ENCODE data around the gene FAM222A.

Gene FAM222A

GRCh38 chr12:109763201-109763841 is 49.7 kb downstream of the FAM222A start:
- DNase-seq (ENCODE audit: low read depth): no peak
- TF ChIP-seq, protein P1, sequence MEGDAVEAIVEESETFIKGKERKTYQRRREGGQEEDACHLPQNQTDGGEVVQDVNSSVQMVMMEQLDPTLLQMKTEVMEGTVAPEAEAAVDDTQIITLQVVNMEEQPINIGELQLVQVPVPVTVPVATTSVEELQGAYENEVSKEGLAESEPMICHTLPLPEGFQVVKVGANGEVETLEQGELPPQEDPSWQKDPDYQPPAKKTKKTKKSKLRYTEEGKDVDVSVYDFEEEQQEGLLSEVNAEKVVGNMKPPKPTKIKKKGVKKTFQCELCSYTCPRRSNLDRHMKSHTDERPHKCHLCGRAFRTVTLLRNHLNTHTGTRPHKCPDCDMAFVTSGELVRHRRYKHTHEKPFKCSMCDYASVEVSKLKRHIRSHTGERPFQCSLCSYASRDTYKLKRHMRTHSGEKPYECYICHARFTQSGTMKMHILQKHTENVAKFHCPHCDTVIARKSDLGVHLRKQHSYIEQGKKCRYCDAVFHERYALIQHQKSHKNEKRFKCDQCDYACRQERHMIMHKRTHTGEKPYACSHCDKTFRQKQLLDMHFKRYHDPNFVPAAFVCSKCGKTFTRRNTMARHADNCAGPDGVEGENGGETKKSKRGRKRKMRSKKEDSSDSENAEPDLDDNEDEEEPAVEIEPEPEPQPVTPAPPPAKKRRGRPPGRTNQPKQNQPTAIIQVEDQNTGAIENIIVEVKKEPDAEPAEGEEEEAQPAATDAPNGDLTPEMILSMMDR (IDR thresholded peaks at IDR 0.05; ENCODE audit: control insufficient read depth, insufficient read depth, low read depth, low read length, missing control alignments): no peak
- no peak overlapping the region for H3K4me3 ChIP-seq (ENCODE audit: control insufficient read depth, low read depth, low read length)

GRCh38 chr12:109764123-109764522 is 50.5 kb downstream of the FAM222A start:
- no peak for DNase-seq (ENCODE audit: low read depth)
- TF ChIP-seq, protein P1 (IDR thresholded peaks at IDR 0.05; ENCODE audit: control insufficient read depth, insufficient read depth, low read depth, low read length, missing control alignments): no peak

GRCh38 chr12:109764776-109765445 is 51.3 kb downstream of the FAM222A start:
- TF ChIP-seq, protein P1 (IDR thresholded peaks at IDR 0.05; ENCODE audit: control insufficient read depth, insufficient read depth, low read depth, low read length, missing control alignments): no peak
- H3K4me3 ChIP-seq (ENCODE audit: control insufficient read depth, low read depth, low read length): no peak overlapping the region
- DNase-seq (ENCODE audit: low read depth): no peak

More at GRCh38 chr12:109764123-109764522, 50.5 kb downstream of the FAM222A start:
- no peak overlapping the region for H3K4me3 ChIP-seq (ENCODE audit: control insufficient read depth, low read depth, low read length)

GRCh38 chr12:109765446-109765810 is 51.8 kb downstream of the FAM222A start:
- DNase-seq (ENCODE audit: low read depth): no peak
- H3K4me3 ChIP-seq (ENCODE audit: control insufficient read depth, low read depth, low read length): no peak overlapping the region
- TF ChIP-seq, protein P1 (IDR thresholded peaks at IDR 0.05; ENCODE audit: control insufficient read depth, insufficient read depth, low read depth, low read length, missing control alignments): no peak

GRCh38 chr12:109766251-109766778 is 52.7 kb downstream of the FAM222A start:
- no peak for DNase-seq (ENCODE audit: low read depth)
- TF ChIP-seq, protein P1 (IDR thresholded peaks at IDR 0.05; ENCODE audit: control insufficient read depth, insufficient read depth, low read depth, low read length, missing control alignments): no peak

DNA sequence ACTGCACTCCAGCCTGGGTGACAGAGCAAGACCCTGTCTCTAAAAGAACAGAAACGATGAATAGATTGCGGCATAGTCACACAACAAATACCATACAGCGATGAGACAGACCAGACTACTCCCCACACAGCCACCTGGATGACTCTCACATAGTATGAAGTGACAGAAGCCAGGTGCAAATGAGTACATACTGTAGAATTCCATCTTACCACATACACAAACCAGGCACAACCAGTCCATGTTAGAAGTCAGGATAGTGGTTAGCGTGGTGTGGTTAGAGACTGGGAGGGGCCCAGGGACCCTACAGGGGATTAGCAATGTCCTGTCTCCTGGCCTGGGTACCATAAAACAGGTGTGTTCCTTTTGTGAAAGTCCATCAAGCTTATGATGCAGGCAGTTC is 53.8 kb downstream of the FAM222A start:
- DNase-seq (ENCODE audit: low read depth): no peak
- no peak overlapping the region for H3K4me3 ChIP-seq (ENCODE audit: control insufficient read depth, low read depth, low read length)
- TF ChIP-seq, protein P1 (IDR thresholded peaks at IDR 0.05; ENCODE audit: control insufficient read depth, insufficient read depth, low read depth, low read length, missing control alignments): no peak

More at GRCh38 chr12:109766251-109766778, 52.7 kb downstream of the FAM222A start:
- H3K4me3 ChIP-seq (ENCODE audit: control insufficient read depth, low read depth, low read length): no peak overlapping the region
